Measurements from ENCODE around the gene C19orf81. TPM values are rescaled to one million over a fixed set of nuclear protein-coding genes. Genes with fewer than 3 reads are reported as not detected.

Gene C19orf81
- total and polyA plus RNA-seq, 2 of the 8 experiments (the other 6 are each of a cell fraction or from before 2014, with no cell fraction given) = 11.7 to 13.0 TPM

GRCh38 chr19:50651174-50651573 is 1.9 kb downstream of the C19orf81 start:
- Histone ChIP-seq H3K56ac (replicated peaks; ENCODE audit: insufficient read length, low read depth, low read length) (no peak overlapping the region), H2AFZ (ENCODE audit: low read length) (no peak overlapping the region), H3K18ac (ENCODE audit: extremely low read depth, low read length) (no peak overlapping the region), H3K14ac (ENCODE audit: insufficient read length) (no peak overlapping the region), H3K23me2 (ENCODE audit: low read depth, low read length) (peaks cover 4% of the 10 kb centered on the region; the same call in 1 of the 2 replicates), H4K91ac (replicated peaks; ENCODE audit: insufficient read length, low read length) (no peak overlapping the region), H4K20me1 (replicated peaks in 1 of 2; ENCODE audit: control insufficient read depth in 1 of 2, insufficient read depth in 2 of 2, low read length in 2 of 2) (no peaks in the 10 kb centered on the region), H3K4ac (replicated peaks; ENCODE audit: insufficient read length, low read depth, low read length) (no peak overlapping the region), H2BK120ac (replicated peaks; ENCODE audit: low read depth, low read length) (no peak overlapping the region), H3K4me3 (ENCODE audit: extremely low read depth in 1 of 4, insufficient read depth in 2 of 4, low read depth in 3 of 4, low read length in 4 of 4) (no peak overlapping the region), H3K27ac (ENCODE audit: low read depth, low read length) (no peak overlapping the region), H3K79me2 (ENCODE audit: control insufficient read depth in 1 of 2, insufficient read depth in 2 of 2, low read length in 2 of 2) (no peaks in the 10 kb centered on the region), H2BK20ac (ENCODE audit: low read length) (no peak overlapping the region), H2BK5ac (ENCODE audit: low read depth, low read length) (no peak overlapping the region), H2BK12ac (ENCODE audit: low read depth, low read length) (no peak overlapping the region), H4K5ac (ENCODE audit: insufficient read length, low read depth, low read length) (no peak overlapping the region), H3K4me2 (ENCODE audit: insufficient read depth in 1 of 2, low read depth in 2 of 2, low read length in 2 of 2) (no peak overlapping the region), H3K27me3 (replicated peaks in 1 of 4; ENCODE audit: control insufficient read depth in 3 of 4, extremely low read depth in 1 of 4, insufficient read depth in 3 of 4, low read length in 3 of 4) (peaks cover 0 to 2% (median 1%) of the 10 kb centered on the region in 4 experiments; a peak in 4 of 7 replicates), H2AK5ac (ENCODE audit: low read depth, low read length) (no peak overlapping the region), H3K79me1 (ENCODE audit: low read depth, low read length) (no peaks in the 10 kb centered on the region), H2BK15ac (ENCODE audit: low read length) (no peak overlapping the region), H3K23ac (ENCODE audit: insufficient read length) (no peak overlapping the region), H3K9me3 (ENCODE audit: insufficient read depth in 2 of 2, low read depth in 1 of 2, low read length in 1 of 2) (no peaks in the 10 kb centered on the region), H3K4me1 (replicated peaks in 1 of 4; ENCODE audit: control insufficient read depth in 3 of 4, insufficient read depth in 4 of 4, low read length in 3 of 4) (peaks cover 0 to 10% (median 5%) of the 10 kb centered on the region in 4 experiments; a peak in 6 of 7 replicates), H3K36me3 (ENCODE audit: control insufficient read depth in 2 of 4, insufficient read depth in 4 of 4, low read length in 3 of 4) (no peaks in the 10 kb centered on the region), H4K8ac (ENCODE audit: extremely low read depth, insufficient read depth, low read length) (no peak overlapping the region), H3K9ac (replicated peaks in 1 of 4; ENCODE audit: extremely low read depth in 1 of 4, low read depth in 3 of 4, low read length in 3 of 4) (no peak overlapping the region)
- DNase-seq (ENCODE audit: low read depth in 1 of 2, low spot score in 2 of 2) = no peak
- POLR2A ChIA-PET (ENCODE audit: partially characterized antibody) = interaction anchor here (0.7 kb wide), 1 partner anchor 12 kb away, joined by 3 read pairs; no protein-coding TSS in a partner anchor
- CTCF ChIA-PET (ENCODE audit: partially characterized antibody) = interaction anchor here (0.8 kb wide), 1 partner anchor 271 kb away, joined by 3 read pairs; no protein-coding TSS in a partner anchor
- FAIRE-seq = no peak
- TF ChIP-seq CHD2 (IDR thresholded peaks at IDR 0.05; ENCODE audit: low read length) (no peak), GABPA (IDR thresholded peaks at IDR 0.05; ENCODE audit: borderline replicate concordance, insufficient read depth, low read length) (no peak), TBP (IDR thresholded peaks at IDR 0.05; ENCODE audit: low read depth, low read length) (no peak), JUN (IDR thresholded peaks at IDR 0.05; ENCODE audit: low read depth, low read length) (no peak)
- 77% methylated on average over 2 of the region's 2 CpGs; no CpG with 5 or more reads in 1 of the 2 experiments for WGBS, 2 experiments (ENCODE audit: extremely low coverage in 1 of 2, insufficient coverage in 1 of 2, insufficient read length in 1 of 2, insufficient replicate concordance in 2 of 2, low coverage in 1 of 2, low lambda C conversion rate in 2 of 2, missing lambda C conversion rate in 1 of 2)
